Stimulated activated naive CD8-positive, alpha-beta T cell treated with anti-CD3 and anti-CD28 coated beads, Interleukin-15, Interleukin-2, amounts not matched to agents 100 ng/mL and 50 ng/mL, for 24 hours (primary cell): ENCODE results near the gene RTCB.

Experiments
- H3K27ac Mint-ChIP-seq: one replicate; pipeline ENCODE4 v1.8.0; 2021; ENCODE audit warnings: mild to moderate bottlenecking, mixed read lengths
- H3K27me3 Mint-ChIP-seq: one replicate; pipeline ENCODE4 v1.8.0; 2021; ENCODE audit warnings: mixed read lengths
- H3K36me3 Mint-ChIP-seq: one replicate; pipeline ENCODE4 v1.8.0; 2021; ENCODE audit warnings: low read depth, mixed read lengths
- H3K4me1 Mint-ChIP-seq: one replicate; pipeline ENCODE4 v1.8.0; 2021; ENCODE audit warnings: low read depth, mixed read lengths
- H3K4me3 Mint-ChIP-seq: one replicate; pipeline ENCODE4 v1.8.0; 2021; ENCODE audit warnings: mild to moderate bottlenecking, mixed read lengths
- H3K9me3 Mint-ChIP-seq: one replicate; pipeline ENCODE4 v1.8.0; 2021; ENCODE audit warnings: mixed read lengths

The RTCB gene

DNA sequence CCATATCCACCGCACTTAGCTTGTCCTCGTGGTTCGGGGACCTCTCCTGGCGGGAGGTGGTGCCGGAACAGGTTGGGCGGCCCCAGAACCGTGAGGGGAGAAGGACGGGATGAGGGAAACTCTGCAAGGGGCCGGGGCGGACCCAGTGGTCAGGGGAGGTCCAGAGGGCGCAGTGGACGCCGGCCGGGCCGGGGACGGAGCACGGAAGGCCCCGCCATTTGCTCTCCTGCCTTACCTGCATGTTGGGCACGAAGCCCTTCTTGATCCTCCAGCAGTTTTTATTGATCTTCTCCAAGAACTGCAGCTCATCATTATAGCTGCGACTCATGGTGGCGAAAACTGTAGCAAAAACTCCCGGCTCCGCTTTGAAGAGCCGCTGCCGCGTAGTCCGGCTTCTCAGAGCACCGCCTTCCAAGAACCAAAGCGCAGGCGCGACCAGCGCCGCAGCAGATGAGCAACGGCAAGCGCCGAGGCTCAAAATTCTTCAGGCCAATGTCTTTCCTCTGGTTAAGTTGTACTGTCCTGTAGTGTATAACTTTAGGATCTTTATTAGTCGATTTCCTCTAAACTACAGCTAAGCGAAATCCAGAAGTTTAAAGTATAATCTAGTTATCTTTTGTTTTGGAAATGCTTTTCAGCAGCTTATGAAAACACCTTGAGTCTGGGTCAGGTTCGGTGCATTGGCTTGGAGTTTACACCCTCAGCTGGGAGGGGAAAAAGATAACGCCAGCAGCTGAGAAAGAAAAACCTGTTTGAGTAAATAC, at the start of gene RTCB:
TSS of gene RTCB (minus strand) at position 419 of the 764 bp plus-strand sequence. CDS start at position 328, 91 bp downstream.
- no peaks in the 10 kb centered on the region for H3K9me3 Mint-ChIP-seq
- H3K27ac Mint-ChIP-seq: peak within 1 kb of the TSS; percentile 98
- H3K4me1 Mint-ChIP-seq: peaks cover 60% of the 10 kb centered on the region

DNA sequence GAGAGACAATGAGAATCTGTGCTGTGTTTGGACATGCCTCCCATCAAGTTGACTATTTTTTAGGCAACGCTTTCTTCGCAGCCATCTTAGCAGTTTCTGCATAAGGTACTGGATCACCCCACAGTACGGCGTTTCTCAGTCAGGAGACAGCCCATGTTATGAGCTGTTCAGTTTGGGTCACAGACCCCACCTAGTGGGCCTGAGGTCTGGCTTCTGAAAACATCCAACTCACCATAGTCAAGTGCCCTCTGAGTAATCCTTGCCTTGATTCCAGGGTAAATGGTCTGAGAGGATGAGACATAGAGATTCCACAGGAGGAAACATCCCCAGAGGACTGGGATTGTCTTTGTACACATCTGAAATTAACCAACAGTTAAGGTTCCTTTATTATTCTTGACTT, 45.0 kb upstream of the RTCB start:
- H3K36me3 Mint-ChIP-seq: no peaks in the 10 kb centered on the region
- H3K4me3 Mint-ChIP-seq: no peak overlapping the region
- no peaks in the 10 kb centered on the region for H3K9me3 Mint-ChIP-seq
- no peak overlapping the region for H3K27ac Mint-ChIP-seq
- peaks cover 71% of the 10 kb centered on the region for H3K27me3 Mint-ChIP-seq
- H3K4me1 Mint-ChIP-seq: no peaks in the 10 kb centered on the region

More for the DNA sequence above, at the start of gene RTCB:
- peak within 1 kb of the TSS; percentile 96 for H3K4me3 Mint-ChIP-seq
- peaks cover 29% of the 10 kb centered on the region for H3K36me3 Mint-ChIP-seq
- peaks cover 7% of the 10 kb centered on the region for H3K27me3 Mint-ChIP-seq

DNA sequence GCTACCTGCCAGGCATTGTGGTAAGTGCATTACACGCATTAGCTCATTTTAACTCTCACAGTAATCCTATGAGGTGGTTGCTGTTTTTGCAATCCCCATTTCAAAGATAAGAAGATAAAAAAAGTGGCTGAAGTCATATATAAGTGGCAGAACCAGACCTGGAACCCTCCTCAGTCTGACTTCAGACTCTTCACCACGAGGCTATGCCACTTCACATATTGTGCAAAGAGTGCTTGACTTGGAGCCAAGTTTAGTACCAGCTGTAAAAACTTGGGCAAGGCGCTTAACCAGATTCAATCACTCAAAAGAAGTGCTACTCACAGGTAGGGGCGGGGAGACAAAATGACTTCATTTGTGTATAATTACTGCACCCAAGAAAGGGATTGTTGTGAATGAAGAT, 36.9 kb upstream of the RTCB start:
- no peaks in the 10 kb centered on the region for H3K4me1 Mint-ChIP-seq
- no peaks in the 10 kb centered on the region for H3K9me3 Mint-ChIP-seq
- H3K27me3 Mint-ChIP-seq: peaks cover 16% of the 10 kb centered on the region
- no peak overlapping the region for H3K4me3 Mint-ChIP-seq
- no peaks in the 10 kb centered on the region for H3K36me3 Mint-ChIP-seq
- H3K27ac Mint-ChIP-seq: no peak overlapping the region

DNA sequence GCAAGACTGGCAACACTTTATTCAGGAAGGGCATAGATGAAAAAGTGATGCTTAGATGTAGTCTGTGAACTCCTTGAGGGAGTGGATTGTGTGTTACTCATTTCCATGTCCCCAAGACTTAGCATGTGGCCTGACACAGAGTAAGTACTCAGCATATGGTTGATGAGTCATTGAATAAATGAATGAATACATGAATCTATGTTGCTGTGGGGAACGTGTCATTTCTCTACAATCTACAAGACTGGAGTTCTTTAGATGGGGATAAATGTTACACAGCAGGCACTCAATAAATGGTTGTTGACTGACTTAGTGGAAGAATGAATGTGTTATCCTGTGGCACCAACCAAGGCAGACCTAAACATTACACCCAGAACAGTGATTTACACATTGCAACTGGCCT, 34.3 kb upstream of the RTCB start:
- peaks cover 3% of the 10 kb centered on the region for H3K27me3 Mint-ChIP-seq
- H3K27ac Mint-ChIP-seq: no peak overlapping the region
- no peaks in the 10 kb centered on the region for H3K36me3 Mint-ChIP-seq
- H3K4me1 Mint-ChIP-seq: no peaks in the 10 kb centered on the region
- no peaks in the 10 kb centered on the region for H3K9me3 Mint-ChIP-seq
- no peak overlapping the region for H3K4me3 Mint-ChIP-seq

DNA sequence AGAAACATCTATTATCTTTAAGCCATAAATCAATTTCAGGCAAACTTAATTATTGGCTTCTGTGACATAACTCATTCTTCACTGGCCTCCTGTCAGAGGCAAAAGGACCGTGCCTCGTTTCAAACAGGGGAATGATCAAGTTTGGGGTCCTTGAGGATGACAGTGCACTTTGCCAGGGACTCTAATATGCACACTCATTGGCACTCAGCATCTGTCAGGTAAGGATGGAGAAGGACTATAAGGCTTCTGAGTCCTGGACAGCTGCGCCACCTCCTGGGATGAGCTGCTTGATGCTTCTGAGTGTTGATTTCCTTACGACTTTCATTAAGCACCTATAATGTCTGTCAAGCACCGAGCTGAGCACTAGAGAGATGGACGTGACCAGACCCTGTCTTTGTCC, 32.0 kb upstream of the RTCB start:
- no peak overlapping the region for H3K4me3 Mint-ChIP-seq
- no peaks in the 10 kb centered on the region for H3K9me3 Mint-ChIP-seq
- H3K36me3 Mint-ChIP-seq: no peaks in the 10 kb centered on the region
- no peak overlapping the region for H3K27ac Mint-ChIP-seq
- no peaks in the 10 kb centered on the region for H3K4me1 Mint-ChIP-seq
- H3K27me3 Mint-ChIP-seq: no peaks in the 10 kb centered on the region

DNA sequence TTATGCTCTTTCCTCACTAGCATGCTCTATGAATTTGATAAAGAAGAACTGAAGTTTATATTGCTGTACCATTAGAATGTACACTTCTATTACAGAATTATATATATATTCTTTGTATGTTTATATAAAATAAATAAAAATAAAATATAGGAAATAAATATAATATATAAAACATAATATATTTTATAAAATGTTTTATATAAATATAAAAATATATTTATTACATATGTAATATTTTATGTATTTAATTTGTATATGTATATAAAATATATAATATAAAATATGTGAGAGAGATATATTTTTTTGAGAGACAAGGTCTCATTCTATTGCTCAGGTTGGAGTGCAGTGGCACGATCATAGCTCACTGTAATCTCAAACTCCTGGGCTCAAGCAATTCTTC, 18.3 kb upstream of the RTCB start:
- Mint-ChIP-seq H3K9me3 (no peaks in the 10 kb centered on the region), H3K27me3 (peaks cover 26% of the 10 kb centered on the region), H3K4me3 (no peak overlapping the region), H3K4me1 (no peaks in the 10 kb centered on the region), H3K27ac (no peak overlapping the region), H3K36me3 (no peaks in the 10 kb centered on the region)

DNA sequence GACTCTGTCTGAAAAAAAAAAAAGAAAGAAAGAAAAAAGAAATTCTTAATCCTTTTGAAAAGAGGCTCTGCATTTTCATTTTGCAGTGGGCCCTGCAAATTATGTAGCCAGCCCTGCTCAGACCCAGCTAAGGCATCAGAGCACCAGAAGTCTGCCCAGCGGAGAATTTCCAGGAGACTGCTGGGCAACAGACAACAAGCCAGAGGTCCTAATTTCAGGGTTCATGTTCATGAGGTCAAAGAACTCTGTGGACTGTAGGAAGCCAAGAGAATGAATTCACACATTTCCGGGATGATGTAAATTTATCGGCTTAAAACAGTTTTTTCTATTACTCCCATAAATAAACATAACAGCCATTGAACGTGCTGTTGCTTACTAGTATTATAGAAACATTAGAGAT, 14.8 kb upstream of the RTCB start:
- peaks cover 22% of the 10 kb centered on the region for H3K27me3 Mint-ChIP-seq
- no peaks in the 10 kb centered on the region for H3K4me1 Mint-ChIP-seq

DNA sequence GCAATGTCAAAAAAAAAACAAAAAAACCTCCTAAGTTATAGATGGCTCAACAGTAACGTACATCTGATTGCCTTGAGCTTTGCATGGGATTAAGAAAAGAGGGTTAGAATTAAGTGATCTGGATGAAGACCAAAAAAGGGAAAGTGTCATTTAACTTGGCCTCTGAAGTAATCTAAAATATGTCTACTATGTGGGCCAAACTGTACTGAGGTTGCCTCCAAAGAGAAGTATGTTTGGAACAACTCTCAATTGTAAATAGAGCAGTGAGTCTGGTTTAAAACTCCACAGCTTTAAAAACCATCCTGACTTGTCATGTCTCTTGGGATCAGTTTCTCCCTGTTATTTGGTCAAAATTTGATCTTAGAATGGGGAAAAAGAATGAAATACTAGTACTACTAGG, 11.6 kb upstream of the RTCB start:
- Mint-ChIP-seq H3K9me3 (no peaks in the 10 kb centered on the region), H3K4me1 (no peaks in the 10 kb centered on the region), H3K27me3 (peaks cover 38% of the 10 kb centered on the region)

More for the DNA sequence above, 14.8 kb upstream of the RTCB start:
- H3K4me3 Mint-ChIP-seq: no peak overlapping the region
- H3K27ac Mint-ChIP-seq: no peak overlapping the region
- H3K9me3 Mint-ChIP-seq: no peaks in the 10 kb centered on the region
- no peaks in the 10 kb centered on the region for H3K36me3 Mint-ChIP-seq

DNA sequence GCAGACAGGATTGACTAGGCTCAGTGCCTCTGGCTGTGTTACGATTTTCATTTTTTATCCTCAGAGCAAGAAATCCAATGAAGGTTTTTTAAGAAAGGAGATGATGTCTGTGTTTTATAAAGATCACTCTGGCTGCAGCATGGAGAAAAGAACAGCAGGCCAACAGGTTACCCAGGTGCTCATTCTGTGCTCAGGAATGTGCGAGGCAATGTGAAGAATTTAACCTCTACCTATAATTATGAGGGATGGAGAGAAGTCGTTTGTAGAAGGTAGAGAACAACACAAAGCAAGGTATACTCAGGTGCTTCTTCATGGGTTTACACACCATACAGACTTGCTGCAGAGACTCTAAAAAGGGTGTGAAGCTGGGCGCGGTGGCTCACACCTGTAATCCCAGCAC, 10.0 kb upstream of the RTCB start:
- H3K27ac Mint-ChIP-seq: no peak overlapping the region
- H3K4me1 Mint-ChIP-seq: no peaks in the 10 kb centered on the region
- H3K4me3 Mint-ChIP-seq: no peak overlapping the region
- no peaks in the 10 kb centered on the region for H3K36me3 Mint-ChIP-seq
- no peaks in the 10 kb centered on the region for H3K9me3 Mint-ChIP-seq
- H3K27me3 Mint-ChIP-seq: peaks cover 42% of the 10 kb centered on the region

More for the DNA sequence above, 11.6 kb upstream of the RTCB start:
- Mint-ChIP-seq H3K36me3 (no peaks in the 10 kb centered on the region), H3K27ac (no peak overlapping the region), H3K4me3 (no peak overlapping the region)

DNA sequence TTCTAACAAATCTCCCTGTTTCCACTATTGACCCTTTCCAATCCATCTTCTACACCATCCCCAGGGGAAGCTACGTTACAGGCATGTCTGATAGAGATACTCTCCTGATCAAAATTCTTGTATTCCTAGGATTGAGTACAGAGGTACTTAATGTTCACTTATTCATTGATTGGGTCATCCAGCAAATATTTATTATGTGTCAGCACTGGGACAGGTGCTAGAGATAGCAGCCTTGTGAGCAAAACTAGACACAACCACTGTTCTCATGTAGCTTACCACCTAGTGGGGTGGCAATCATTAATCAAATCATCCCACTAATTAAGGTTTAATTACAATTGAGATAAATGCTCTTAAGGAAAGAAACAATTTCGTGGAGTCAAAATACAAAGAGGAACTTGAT, 9.4 kb upstream of the RTCB start:
- Mint-ChIP-seq H3K4me3 (no peak overlapping the region), H3K36me3 (no peaks in the 10 kb centered on the region), H3K27me3 (peaks cover 45% of the 10 kb centered on the region), H3K4me1 (no peaks in the 10 kb centered on the region), H3K9me3 (no peaks in the 10 kb centered on the region), H3K27ac (no peak overlapping the region)

DNA sequence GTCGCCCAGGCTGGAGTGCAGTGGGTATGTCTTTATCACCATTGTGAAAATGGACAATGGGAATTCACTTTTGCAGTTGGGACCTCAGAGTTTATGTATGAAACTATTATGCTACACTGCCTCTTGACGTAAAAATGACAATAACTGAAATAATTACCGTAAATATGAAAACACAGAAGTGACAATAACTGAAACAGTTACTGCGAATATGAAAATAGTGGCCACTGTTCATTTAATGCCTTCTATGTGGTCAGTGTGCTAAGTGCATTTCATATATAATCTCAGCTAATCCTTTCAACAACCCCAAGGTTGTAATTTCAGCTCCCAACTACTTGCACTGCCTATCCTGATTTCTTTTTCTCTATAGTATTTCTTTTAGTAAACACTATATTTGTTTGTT, 5.9 kb upstream of the RTCB start:
- Mint-ChIP-seq H3K36me3 (no peaks in the 10 kb centered on the region), H3K27ac (no peak overlapping the region), H3K9me3 (no peaks in the 10 kb centered on the region), H3K4me1 (peaks cover 8% of the 10 kb centered on the region), H3K4me3 (no peak overlapping the region), H3K27me3 (peaks cover 40% of the 10 kb centered on the region)

DNA sequence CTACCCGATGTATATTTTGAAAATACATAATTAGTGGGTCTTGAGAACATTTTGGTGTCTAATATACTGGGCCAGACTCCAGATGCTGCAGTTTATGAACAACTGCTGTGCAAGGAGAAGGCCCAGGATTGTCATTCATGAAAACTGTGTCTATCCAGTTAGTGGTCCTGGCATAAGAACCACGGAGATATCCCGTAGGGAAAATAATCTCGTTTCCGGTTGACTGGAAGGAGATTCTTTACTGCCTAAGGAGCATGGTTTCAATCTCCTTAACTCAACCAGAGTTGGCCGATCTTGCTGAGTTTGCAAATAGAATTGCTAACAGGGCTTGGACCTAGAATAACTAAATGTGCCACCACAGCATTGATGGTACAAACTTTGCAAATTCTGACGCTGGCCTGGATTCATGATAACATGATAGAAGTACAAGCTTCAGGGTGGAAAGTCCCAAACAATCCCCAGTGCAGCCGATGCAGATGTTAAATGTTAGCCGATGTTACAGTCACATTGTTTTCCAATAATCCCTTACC, 4.6 kb upstream of the RTCB start:
- Mint-ChIP-seq H3K36me3 (no peaks in the 10 kb centered on the region), H3K4me3 (no peak overlapping the region), H3K27ac (no peak overlapping the region)

DNA sequence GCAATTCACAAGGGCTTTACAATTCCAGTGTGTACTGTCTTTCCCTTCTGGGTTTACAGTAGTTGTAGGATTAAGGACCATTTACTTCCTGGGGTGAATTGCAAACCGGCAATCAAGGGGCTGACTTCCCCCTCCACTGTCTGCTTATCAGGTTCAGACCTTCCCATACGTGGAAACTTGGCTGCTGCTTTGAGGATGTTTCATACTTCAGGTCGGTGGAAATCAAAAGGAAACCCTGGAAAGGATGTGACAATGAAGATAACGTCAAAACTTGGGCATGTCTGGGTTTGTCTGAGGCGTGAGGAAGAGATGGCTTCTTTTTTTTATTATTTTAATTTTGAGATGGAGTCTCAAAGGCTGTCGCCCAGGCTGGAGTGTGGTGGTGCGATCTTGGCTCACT, 2.1 kb upstream of the RTCB start:
- peaks cover 40% of the 10 kb centered on the region for H3K4me1 Mint-ChIP-seq
- H3K36me3 Mint-ChIP-seq: peaks cover 7% of the 10 kb centered on the region
- H3K27ac Mint-ChIP-seq: no peak overlapping the region
- no peaks in the 10 kb centered on the region for H3K9me3 Mint-ChIP-seq
- H3K4me3 Mint-ChIP-seq: no peak overlapping the region
- H3K27me3 Mint-ChIP-seq: peaks cover 13% of the 10 kb centered on the region

More for the DNA sequence above, 4.6 kb upstream of the RTCB start:
- Mint-ChIP-seq H3K27me3 (peaks cover 28% of the 10 kb centered on the region), H3K4me1 (peaks cover 18% of the 10 kb centered on the region), H3K9me3 (no peaks in the 10 kb centered on the region)

DNA sequence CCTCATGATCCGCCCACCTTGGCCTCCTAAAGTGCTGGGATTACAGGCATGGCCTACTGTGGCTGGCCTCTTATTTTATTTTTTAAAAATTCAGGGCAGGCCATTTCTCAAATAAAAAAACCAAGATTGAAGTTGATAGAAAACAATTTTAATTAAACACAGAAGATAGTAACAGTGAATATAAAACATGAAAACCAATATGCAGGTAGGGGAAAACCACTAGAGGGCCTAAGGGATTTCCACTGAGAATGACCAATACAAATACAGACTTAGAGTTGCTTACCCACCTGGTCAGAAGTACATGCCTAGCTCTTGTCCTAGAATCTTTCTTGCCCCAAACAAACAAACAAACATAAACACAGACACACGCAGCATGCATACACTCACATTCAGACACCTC, 1.7 kb upstream of the RTCB start:
- Mint-ChIP-seq H3K27ac (no peak overlapping the region), H3K4me3 (no peak overlapping the region), H3K36me3 (peaks cover 12% of the 10 kb centered on the region), H3K4me1 (peaks cover 44% of the 10 kb centered on the region), H3K27me3 (peaks cover 11% of the 10 kb centered on the region), H3K9me3 (no peaks in the 10 kb centered on the region)

DNA sequence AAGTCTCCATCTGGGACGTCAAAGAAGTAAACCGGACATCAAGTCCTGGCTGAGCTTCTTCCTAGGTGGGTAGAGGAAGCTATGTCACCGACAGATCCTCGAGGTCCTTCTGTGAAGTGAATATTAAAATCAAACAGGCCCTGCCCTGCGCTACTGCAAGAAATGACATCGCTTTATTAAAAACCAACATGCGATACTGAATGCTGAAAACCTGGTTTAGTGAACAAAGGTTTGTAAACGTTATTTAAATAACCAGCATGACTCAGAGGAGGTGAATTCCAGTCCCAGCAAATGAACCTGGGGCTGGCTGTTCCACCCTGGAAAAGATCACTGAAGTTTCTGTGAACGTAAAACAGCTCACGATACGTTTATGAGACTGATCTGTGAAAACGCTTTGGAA, 645 bp downstream of the RTCB start:
- Mint-ChIP-seq H3K27ac (peak overlapping the region; percentile 98), H3K36me3 (peaks cover 31% of the 10 kb centered on the region), H3K4me1 (peaks cover 60% of the 10 kb centered on the region), H3K9me3 (no peaks in the 10 kb centered on the region), H3K4me3 (peak overlapping the region; percentile 96), H3K27me3 (peaks cover 3% of the 10 kb centered on the region)

DNA sequence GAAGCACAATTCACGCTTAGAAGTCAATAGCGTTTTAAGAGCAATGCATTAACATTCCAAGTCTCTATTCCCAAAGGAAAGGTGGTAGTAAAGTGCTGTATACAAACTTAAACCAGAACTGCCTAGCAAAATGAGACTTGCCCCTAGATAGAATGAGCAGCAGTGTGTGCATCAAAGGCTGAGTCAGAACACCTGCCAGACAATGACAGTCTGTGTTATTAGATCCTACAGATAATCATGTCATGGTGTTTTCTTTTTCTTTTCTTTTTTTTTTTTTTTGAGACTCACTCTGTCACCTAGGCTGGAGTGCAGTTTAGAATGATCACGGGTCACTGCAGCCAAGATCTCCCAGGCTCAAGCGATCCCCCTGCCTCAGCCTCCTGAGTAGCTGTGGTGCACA, 1.6 kb downstream of the RTCB start:
- Mint-ChIP-seq H3K4me3 (peak overlapping the region; percentile 96), H3K27ac (no peak overlapping the region), H3K4me1 (peaks cover 60% of the 10 kb centered on the region), H3K36me3 (peaks cover 41% of the 10 kb centered on the region), H3K9me3 (no peaks in the 10 kb centered on the region), H3K27me3 (no peaks in the 10 kb centered on the region)
